SK-N-MC (cell line): ENCODE data around the gene LRP5.
A peak's percentile ranks its signal among the peaks of the same experiment; 100 is the strongest.

ENCODE experiments used
- DNase-seq: peaks from one replicate; pipeline ENCODE4 v3.0.0-alpha.2; 2011; ENCODE audit warnings: low read depth, low spot score
- H3K27ac ChIP-seq: fragments of 200-600 bp; sonication (generic); 2 replicates; pipeline ENCODE4 v1.5.1; 2016; ENCODE audit warnings: mixed run types
- H3K36me3 ChIP-seq: fragments of 200-600 bp; sonication (generic); 2 replicates; pipeline ENCODE4 v1.6.1; 2017; ENCODE audit warnings: antibody characterized with exemption, low read length, mixed read lengths; ENCODE audit not compliant: insufficient read depth
- H3K4me3 ChIP-seq: fragments of 200-600 bp; sonication (generic); 2 replicates; pipeline ENCODE4 v1.5.1; 2016
- H3K9ac ChIP-seq: fragments of 200-600 bp; sonication (generic); 2 replicates; pipeline ENCODE4 v1.8.0; 2017; ENCODE audit warnings: mixed run types, mixed read lengths; ENCODE audit not compliant: insufficient read length
- H3K9me3 ChIP-seq: fragments of 200-600 bp; sonication (generic); 2 replicates; pipeline ENCODE4 v1.6.1; 2017; ENCODE audit warnings: low read depth, mild to moderate bottlenecking, antibody characterized with exemption, low read length, moderate library complexity, mixed read lengths
- EZH2 ChIP-seq: fragments of 200-600 bp; sonication (generic); IDR thresholded peaks from one replicate; pipeline ENCODE4 v1.6.1; 2017; ENCODE audit warnings: antibody characterized with exemption
- FOXP2 ChIP-seq: optimal IDR thresholded peaks from 2 replicates; pipeline ENCODE3; 2011; ENCODE audit warnings: mild to moderate bottlenecking, moderate library complexity; ENCODE audit not compliant: insufficient read depth; ENCODE audit errors: extremely low read length, control extremely low read depth
- POLR2AphosphoS5 ChIP-seq: IDR thresholded peaks from 2 replicates; pipeline ENCODE4 v1.6.1; 2012; ENCODE audit warnings: mild to moderate bottlenecking, low read depth, low read length, borderline replicate concordance

LRP5 gene

GRCh38 chr11:68312780-68313573, 586 bp downstream of the LRP5 start:
- no peak for TF ChIP-seq POLR2AphosphoS5
- no peak for TF ChIP-seq EZH2
- TF ChIP-seq FOXP2: no peak
- H3K9ac ChIP-seq: peak overlapping the region; percentile 76
- H3K4me3 ChIP-seq: peak overlapping the region; percentile 98

GRCh38 chr11:68313574-68314202, 1.3 kb downstream of the LRP5 start:
- Histone ChIP-seq H3K27ac (peak overlapping the region; percentile 76), H3K9ac (peak overlapping the region; percentile 76), H3K36me3 (no peaks in the 10 kb centered on the region)

More at GRCh38 chr11:68312780-68313573, 586 bp downstream of the LRP5 start:
- no peak for DNase-seq
- 0 out of 2 replicates have a peak overlapping the region, but pooled peaks have one; percentile 76 for H3K27ac ChIP-seq
- no peaks in the 10 kb centered on the region for H3K9me3 ChIP-seq
- H3K36me3 ChIP-seq: no peaks in the 10 kb centered on the region

GRCh38 chr11:68314203-68315170, 2.1 kb downstream of the LRP5 start:
- DNase-seq: no peak
- H3K9me3 ChIP-seq: no peaks in the 10 kb centered on the region
- peak overlapping the region; percentile 76 for H3K27ac ChIP-seq
- no peaks in the 10 kb centered on the region for H3K36me3 ChIP-seq
- H3K9ac ChIP-seq: peak overlapping the region; percentile 76
- peak overlapping the region; percentile 98 for H3K4me3 ChIP-seq
- no peak for TF ChIP-seq POLR2AphosphoS5
- TF ChIP-seq EZH2: no peak
- TF ChIP-seq FOXP2: no peak

More at GRCh38 chr11:68313574-68314202, 1.3 kb downstream of the LRP5 start:
- no peak for TF ChIP-seq FOXP2
- TF ChIP-seq EZH2: no peak
- TF ChIP-seq POLR2AphosphoS5: 0 out of 2 replicates have a peak, but pooled peaks have one; percentile 25
- no peak for DNase-seq
- H3K4me3 ChIP-seq: peak overlapping the region; percentile 98
- no peaks in the 10 kb centered on the region for H3K9me3 ChIP-seq

GRCh38 chr11:68315171-68315920, 3.0 kb downstream of the LRP5 start:
- Histone ChIP-seq H3K4me3 (peak overlapping the region; percentile 98), H3K9me3 (no peaks in the 10 kb centered on the region), H3K9ac (peak overlapping the region; percentile 76), H3K36me3 (no peaks in the 10 kb centered on the region), H3K27ac (peak overlapping the region; percentile 76)
- TF ChIP-seq POLR2AphosphoS5 (no peak), EZH2 (no peak), FOXP2 (no peak)
- DNase-seq: no peak

- no peak overlapping the region for H3K9ac ChIP-seq
- H3K4me3 ChIP-seq: no peak overlapping the region
- DNase-seq: no peak
- H3K36me3 ChIP-seq: 0 out of 2 replicates have a peak, but pooled peaks cover 4% of the 10 kb centered on the region
- no peaks in the 10 kb centered on the region for H3K9me3 ChIP-seq
- no peak overlapping the region for H3K27ac ChIP-seq
- TF ChIP-seq EZH2: no peak
- no peak for TF ChIP-seq POLR2AphosphoS5
- no peak for TF ChIP-seq FOXP2
Observed at GRCh38 chr11:68317147-68317785, 4.9 kb downstream of the LRP5 start.

GRCh38 chr11:68321293-68322051, 9.1 kb downstream of the LRP5 start:
- Histone ChIP-seq H3K36me3 (0 out of 2 replicates have a peak, but pooled peaks cover 4% of the 10 kb centered on the region), H3K9ac (no peak overlapping the region), H3K9me3 (no peaks in the 10 kb centered on the region), H3K4me3 (no peak overlapping the region), H3K27ac (0 out of 2 replicates have a peak overlapping the region, but pooled peaks have one; percentile 9)
- no peak for DNase-seq
- TF ChIP-seq EZH2 (no peak), FOXP2 (no peak), POLR2AphosphoS5 (no peak)
